Stimulated activated naive CD8-positive, alpha-beta T cell treated with anti-CD3 and anti-CD28 coated beads, Interleukin-15, Interleukin-2, amounts not matched to agents 100 U/mL and 50 U/mL, for 24 hours (primary cell): ENCODE measurements around the gene KCNK5.

ENCODE experiments used
- ATAC-seq: fragments of 150-1000 bp; cut with Tn5 transposase; one replicate; pipeline ENCODE4 v1.10.0; 2021
- DNase-seq: peaks from one replicate; pipeline ENCODE4 v3.0.0; 2021

The KCNK5 gene

DNA sequence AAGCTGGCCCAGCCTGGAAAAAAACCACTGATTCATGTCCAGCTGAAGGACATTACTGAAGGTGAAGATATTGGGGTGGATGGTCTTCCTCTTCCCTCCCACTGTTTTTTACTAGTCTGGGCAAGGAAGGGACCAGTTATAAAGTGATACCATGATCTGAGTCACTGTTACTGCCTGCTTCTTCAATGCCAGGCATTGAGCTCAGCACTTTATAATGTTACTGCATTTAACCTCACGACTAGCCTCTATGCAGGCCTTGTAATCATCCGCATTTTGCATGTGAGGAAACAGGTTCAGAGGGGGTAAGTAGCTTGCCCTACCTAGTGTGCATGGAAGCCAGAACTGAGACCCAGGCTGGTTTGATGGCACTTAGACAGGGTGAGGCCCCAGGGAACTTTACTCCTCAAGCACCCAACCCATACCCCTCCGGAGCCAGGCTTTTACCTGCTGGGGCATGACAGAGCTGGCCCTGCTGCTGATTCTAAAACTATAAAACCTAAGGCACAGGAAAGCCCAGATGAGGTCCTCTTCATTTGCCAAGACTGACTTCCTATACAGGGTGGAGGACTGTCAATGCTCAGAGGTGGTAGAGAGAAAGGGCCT lies 11.0 kb upstream of the KCNK5 start:
- no peak for ATAC-seq
- no peak for DNase-seq

DNA sequence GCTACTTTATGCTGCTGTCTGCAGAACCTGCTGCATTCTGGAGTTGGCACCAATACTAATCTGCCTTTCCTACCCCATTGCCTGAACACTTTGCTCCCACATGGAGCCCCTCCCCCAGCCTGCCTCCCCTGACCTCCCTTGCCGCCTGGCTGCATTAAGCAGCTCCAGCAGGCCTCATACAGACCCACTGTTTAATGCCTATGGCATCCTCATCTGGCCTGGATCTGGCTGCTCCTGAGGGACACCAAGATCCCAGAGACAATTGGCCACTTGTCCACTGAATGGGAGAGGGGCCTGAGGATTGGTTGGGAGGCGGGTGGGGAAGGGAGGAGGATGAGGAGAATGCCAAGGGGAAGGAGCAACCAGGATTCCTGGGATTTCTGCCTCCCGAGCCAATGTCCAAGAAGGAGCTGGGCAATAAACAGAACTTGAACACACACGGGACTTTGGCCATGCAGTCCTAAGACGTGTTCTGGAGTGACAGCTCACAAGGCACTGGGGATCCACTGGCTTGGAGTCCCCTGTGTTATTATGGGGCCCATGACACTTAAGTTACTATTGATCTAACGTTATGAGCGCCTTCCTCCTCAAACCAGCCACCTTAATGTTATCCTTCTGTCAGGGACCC lies 10.4 kb upstream of the KCNK5 start:
- ATAC-seq (peak; percentile 19), DNase-seq (no peak)

DNA sequence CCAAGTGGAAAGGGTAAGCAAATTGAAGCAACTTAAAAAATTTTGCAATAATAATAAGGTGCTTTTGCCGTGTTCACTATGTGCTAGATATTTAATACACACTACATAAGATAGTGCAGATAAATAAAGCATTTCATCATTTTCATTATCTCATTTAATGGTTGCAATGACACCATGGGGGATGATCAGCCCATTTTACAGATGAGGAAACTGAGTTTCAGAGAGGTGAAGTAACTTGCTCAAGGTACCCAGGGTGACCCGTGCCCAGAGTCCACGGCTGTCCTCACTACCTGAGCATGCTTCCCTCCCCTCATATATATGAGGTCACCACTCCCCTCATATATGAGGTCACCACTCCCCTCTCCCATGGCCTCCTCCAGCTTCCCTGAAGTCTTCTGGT lies 7.5 kb upstream of the KCNK5 start:
- no peak for ATAC-seq
- no peak for DNase-seq

DNA sequence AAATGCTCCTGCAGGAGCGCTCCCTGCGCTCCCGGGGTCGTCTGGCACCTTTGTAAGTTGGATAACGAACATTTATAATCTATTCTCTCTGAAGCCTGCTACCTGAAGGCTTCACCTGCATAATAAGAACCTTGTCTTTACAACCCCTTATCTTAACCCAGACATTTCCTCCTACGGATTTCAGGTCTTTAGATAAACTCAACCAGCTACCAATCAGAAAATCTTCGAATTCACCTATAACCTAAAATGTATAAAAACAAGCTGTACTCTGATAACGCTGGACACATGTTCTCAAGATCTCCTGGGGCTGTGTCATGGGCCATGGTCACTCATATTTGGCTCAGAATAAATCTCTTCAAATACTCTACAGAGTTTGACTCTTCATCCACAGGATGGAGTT lies 4.1 kb upstream of the KCNK5 start:
- no peak for ATAC-seq

DNA sequence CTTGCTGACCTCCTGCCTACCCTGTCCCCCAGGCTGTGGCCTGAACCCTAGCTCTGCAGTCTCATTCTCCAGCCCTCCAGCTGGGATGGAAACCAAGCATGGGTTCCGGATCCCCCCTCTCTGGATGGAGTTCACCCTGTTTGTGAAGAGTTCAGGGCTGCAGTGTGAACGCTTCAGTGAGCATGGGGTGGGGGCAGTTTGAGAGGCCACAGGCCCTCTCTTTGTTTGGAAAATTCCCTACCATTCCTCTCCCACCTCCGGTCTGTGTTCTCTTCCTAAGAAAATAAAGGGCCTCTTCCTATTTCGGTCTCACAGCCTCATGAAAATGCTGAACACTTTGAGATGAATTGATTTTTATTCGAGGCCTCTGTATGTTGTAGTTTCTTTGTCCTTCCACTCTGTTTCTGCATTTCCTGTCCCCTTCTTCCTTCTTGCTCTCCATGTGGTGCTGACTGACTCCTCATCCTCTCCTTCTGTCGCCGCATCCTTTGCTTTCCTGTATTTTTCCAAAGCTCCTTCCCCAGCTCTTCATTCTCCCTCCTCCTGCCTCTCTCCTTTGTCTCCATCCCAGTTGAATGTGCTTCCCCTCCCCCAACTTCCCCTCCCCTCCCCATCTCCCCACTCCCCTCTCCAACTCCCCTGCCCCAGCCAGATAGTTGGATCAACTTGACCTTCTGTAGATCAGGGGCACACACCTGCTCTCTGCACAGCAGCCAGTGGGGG lies 2.4 kb upstream of the KCNK5 start:
- ATAC-seq (no peak), DNase-seq (no peak)

More for the DNA sequence above, 4.1 kb upstream of the KCNK5 start:
- DNase-seq = no peak

DNA sequence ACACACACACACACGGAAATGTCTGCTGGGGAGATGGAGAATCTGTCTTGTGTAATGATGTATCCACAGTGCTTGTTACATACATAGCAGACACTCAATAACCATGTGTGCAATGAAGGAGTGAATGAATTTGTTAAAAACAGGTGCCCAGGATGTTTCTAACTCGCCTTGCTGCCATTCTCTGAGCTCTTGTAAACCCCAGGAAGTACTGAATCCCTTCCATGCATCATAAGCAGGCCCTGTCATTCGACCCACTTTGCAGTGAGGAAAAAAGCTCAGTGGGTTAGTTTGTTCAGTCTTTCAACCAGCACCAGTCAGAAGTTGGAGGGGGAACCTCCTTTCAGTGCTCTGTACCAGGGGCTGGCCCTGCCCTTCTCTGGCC lies 1.4 kb upstream of the KCNK5 start:
- no peak for DNase-seq

DNA sequence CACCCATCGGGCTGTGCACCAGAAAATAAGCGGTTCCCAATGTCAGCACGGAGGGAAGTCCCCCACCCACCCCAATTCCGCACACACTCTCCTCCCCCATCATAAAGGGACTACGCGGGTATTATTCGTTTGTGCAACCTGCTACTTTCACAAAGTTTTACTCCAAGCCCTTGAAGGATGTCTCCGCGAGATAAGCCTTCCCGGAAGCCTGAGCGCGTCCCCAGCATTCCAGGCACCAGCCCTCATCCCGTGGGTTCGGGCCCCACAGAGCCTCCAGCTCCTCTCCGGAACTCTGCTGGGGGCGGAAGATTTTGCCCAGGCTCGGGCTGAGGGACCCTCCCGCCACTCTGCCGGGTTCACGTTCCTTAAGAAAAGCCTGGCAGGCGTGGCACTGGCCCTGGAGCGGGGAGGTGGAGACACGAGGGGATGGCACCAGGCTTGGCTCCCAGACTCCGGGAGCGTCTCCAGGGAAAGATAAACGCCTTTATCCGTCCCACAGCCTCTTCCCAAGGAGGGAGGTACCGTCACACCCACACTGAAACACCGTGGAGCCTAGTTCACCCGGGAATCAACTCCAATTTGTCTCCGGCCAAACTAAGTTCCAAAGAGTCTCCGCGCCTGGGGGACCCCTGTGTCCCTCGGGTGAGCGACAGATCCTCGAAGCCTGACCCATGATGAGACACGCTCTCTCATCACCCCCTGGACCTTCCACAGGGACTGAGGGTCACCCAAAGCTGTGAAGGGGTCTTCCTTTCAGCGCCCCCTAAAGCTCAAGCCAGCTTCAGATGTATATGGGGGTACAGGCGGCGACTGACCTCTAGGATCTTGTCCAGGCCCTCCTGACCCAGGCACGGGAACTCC lies 934 bp downstream of the KCNK5 start:
- ATAC-seq = peak; percentile 22
- DNase-seq = peak; percentile 66

More for the DNA sequence above, 1.4 kb upstream of the KCNK5 start:
- ATAC-seq = no peak

DNA sequence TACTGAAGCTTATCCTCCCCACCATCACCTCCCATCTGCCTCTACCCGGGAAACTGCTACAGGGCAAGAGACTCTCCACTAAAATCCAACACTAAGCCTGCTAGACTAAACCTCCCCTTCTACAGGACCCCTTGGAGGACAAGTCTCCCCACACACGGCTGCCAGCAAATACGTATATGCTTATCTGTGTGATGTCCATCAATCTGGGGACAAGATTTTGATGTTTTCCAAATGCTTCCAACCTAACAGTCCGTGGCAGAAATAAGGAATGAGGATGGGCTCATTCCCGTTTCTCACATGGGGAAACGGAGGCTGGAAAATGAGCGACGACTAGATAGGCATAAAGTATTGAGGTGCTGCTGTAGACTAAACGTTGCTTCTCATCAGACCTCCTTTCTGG lies 1.8 kb downstream of the KCNK5 start:
- DNase-seq (no peak), ATAC-seq (no peak)

DNA sequence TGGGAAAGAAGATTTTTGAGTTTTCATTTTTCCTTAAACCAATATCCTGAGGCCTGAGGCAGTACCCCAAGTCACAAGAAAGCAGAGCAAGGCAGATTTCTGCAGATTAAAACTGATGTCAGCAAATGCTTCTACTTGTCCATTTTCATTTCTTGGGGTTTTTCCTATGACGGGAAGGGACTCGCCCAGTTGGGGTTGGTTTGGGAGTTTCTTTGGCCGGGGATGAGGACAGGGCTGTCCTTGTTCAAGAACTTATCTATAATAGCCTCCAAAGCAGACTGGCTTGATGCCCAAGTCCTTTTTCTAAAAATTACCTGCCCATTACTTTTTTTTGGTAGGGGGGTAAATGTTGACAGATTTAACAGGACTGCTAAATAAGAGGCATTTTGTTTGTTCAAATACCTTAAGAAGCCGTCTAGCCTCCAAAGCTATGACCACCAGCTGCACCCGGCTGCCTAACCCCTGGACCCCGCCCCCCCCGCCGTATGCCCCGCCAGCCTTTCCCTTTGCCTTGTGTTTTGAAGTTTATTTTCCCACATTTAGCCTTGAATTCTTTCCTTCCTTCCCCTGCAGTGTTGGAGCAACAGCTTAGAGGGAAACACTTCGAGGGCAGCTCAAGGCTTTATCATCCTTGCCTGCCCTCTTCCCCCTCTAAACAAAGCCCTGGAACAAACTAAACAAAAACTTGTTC lies 2.5 kb downstream of the KCNK5 start:
- DNase-seq (no peak), ATAC-seq (no peak)

DNA sequence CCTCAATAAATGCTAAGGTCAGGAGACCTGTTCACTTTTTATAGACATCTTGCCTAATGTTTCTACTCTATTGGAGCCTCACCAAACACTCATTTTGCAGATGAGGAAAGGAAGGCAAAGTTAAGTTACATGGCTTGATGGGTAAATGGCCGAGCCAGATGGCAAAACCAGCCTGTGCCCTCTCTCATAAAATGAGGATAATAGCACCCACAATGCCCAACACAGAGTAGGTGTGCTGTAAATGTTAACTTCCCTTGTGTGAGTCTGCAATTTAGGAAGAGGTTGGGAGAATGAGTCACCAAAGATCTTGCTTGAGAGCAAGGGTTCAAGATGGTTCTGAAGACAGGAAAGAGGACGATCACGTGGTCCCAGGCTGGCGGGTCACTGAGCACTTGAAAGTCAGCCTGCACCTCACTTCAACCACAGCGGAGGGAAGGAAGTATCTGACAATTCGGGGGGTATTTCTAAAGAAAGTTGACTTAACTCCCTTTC lies 3.3 kb downstream of the KCNK5 start:
- DNase-seq (peak; percentile 69), ATAC-seq (peak; percentile 56)

DNA sequence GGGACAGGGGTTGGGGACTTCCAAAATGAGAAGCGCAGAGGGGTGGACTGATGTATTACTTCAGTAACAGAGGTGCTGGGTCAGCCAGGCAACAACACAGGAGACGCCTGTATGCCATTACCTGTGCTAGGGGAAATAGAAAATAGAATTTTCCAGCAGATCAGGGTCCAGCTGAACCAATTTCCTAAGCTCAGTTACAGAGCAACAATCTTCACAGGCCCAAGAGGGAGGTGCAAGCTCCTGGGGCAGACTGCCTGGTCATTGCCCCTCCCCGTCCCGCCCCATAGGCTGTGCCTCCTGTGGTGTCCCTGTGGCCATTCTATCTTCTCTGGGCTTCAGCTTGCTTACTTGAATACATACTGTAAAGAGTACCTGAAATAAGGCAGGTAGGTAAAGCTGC lies 3.7 kb downstream of the KCNK5 start:
- DNase-seq (peak; percentile 19), ATAC-seq (no peak)

DNA sequence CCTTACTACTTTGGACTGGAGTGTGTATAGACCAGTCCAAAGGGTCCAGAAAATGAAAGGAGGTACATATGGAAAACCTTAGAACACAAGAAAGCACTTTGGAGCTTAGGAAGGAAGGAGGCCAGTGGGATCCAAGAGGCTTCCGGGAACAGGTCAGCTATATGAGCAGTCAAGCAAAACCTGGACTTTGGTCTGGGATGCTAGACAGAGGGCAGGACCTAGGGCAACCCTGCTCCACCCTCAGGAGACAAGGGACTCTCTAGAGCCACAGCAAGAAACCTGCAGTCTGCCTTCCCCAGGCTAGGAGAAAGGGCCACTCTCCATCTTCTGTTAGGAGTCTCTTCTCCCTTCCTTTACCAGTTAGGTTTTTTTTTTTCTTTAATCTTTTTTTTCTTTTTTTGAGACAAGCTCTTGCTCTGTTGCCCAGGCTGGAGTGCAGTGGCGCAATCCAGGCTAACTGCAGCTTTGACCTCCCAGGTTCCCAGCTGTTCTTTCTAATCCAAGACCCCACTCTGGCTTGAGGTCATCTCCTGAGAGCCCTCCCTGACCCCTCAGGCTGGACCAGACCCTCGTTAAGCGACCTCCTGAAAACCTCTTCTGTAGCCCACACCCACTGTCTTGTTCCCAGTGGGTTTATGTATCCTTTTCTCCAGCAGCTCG lies 4.6 kb downstream of the KCNK5 start:
- DNase-seq (no peak), ATAC-seq (no peak)

DNA sequence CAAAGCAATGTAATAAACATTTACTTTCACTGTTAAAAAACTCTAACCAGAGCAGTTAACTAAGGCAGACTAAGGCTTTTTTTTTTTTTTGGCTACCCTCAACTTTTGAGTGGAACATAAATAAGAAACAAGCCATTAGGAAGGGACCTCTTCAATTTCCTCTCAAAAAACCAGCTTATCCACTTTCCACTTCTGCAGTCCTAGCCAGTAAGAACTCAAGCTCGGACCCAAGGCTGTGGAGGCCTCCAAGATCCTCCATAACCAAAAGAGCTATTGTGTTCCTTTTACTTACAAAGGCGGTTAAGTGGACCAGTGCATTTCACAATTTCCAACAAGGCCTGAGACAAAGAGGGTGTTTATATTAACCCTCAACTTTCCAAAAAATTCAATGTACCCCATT lies 5.3 kb downstream of the KCNK5 start:
- DNase-seq (no peak), ATAC-seq (no peak)

DNA sequence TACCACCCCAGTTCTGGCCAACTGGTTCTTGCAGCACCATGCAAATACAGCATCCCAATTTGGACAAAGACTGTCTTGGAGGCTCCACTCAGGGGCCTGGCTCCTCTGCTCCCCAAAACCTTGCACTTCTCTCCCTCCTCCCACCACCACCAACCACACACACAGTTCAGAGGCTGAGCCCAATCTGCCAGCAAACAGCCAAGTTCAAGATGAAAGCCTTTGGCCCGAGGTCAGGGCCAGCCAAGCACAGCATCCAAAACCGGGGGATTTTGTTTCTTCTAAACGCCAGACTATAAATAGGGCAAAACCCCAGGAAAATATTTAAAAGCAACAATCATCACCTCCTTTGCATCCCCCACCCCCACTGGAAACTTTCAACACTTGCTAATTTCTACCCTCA lies 5.7 kb downstream of the KCNK5 start:
- ATAC-seq (no peak), DNase-seq (no peak)

DNA sequence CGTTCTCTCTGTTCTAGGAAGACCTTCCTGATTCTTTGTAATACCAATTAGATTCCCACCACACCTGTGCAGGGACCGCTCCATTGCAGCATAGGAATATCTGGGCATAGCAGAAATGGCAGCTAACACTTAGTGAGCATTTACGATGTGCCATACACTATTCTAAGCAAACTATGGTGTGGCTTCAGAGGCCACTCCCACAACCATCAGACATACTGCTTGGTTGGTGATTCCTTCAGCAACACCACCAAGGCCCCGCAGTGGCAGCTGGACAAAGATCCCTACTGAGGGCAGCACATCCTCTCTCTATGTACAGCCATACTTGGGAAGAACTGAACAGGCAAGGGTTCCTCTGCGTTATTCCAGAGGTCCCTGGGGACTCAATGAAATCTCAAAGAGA lies 6.2 kb downstream of the KCNK5 start:
- DNase-seq (no peak), ATAC-seq (no peak)

DNA sequence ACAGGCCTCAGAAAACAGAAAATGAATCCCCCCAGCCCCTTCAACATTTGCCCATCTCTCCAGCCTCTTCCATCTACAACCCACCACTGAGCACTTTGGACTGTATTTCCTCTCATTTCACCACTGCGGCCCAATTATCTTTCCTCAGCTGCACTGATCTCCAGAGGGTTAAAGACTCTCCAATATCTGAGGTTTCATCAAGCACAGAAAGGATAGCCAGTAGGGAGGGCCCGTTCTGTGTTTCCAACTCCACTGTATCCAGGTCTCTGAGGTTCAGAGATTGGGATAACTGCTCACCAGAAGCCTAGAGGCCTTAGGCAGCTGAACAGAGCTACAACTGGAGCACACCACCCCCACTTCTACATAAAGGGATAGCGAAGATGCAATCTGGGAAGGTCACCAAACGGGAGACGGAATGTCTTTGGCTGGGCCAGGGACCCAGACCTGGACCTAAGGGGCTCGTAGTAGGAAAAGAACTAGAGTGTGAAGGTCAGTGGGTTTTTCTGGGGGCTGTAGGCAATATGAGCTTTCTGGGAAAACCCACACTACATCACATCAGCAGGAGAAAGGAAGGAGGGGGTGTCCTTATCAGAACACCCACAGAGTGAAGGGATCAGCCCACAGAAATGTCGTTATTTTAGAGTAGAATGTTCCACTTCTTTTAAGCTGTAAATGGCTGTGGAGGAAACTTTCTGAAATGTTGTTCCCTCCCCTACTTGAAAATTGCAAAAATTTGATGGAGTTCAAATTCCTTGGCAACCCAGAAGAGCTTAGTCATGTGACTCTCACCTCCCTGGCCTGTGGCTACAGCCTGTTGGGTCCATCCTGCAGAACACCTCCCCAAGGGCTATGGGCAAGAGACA lies 7.3 kb downstream of the KCNK5 start:
- no peak for DNase-seq
- ATAC-seq = no peak

DNA sequence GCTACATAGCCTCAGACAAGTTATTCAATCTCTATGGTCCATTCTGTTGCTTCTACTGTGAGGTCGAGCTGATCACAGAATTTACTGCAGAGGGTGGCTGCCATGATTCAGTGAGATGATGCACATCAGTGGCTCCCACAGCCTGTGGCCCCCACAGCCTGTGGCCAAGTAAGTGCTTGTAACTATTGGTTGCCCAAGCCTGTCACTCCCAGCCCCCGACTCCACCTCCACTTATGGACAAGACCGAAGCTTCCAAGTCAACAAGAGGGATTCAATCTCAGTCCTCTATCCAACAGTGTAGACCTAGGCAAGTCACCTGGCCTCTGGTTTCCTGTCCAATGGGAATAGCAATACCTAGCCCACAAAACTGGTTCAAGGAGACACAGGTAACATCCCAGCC lies 8.2 kb downstream of the KCNK5 start:
- ATAC-seq (no peak), DNase-seq (no peak)

DNA sequence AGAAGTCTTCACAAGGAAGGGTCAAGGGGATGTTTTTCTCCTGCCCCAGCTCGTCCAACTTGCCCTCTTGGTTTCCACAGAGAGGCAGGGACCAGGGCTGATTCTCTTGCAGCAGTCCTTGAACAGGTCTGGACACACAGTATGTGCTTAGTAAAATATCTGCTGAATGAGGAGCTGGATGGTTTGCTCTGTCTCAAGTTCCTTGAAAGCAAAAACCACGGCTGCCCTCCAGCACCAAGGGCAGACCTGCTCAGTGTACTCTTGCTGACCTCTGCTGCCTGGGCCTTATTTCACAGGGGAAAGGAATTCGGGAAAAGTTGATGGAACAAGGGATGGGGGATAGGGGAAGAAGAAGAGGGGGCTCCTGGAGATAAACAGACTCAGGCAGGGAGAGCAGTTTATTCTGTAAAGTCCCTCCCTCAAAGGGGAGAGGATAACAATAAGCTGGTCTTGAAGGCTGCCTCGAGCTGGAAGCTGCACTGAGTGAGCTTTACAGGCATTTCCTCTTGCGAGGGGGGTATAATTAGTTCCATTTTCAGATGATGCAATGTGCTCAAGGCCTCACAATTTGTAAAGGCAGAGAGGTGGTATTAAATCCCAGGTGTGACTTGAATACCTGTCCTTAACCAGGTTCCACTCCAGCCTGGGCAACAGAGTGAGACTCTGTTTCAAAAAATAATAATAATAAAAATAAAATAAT lies 10.3 kb downstream of the KCNK5 start:
- DNase-seq = no peak
- ATAC-seq = no peak

DNA sequence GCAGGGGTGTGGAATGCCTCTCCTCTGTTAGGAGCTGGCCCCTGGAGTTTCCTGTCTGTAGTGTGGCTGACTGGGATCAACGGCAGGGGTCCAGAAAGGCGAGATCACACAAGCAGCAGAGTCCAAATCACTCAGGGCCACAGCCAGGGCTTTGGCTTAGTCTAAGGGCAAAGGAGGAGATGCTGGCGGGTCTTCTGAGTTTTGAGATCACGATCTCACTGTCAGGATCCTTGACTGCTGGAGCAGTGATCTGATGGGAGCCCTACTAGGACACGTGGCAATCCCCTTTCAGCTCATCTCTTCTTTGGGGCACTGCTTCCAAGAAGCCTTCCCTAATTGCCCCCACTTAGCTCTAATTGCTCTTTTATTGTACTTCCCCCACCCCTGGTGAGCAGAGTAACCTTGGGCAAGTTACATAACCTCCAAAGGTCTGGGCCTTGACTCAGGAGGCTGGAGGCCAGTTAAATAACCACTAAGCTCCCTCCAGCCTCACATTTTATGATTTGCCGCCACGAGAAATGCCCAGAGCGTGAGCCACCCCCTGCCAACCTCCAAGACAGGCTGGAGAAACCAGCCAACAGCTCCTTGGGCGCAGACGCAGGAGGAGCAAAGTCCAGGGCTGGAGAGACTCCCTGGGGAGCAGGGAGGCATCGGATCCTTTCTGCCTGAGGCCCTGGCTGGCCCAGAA lies 12.0 kb downstream of the KCNK5 start:
- ATAC-seq = no peak
- DNase-seq = no peak
